Hepatocyte (in vitro differentiated cells): ENCODE results near the gene DIP2C. TPM values are rescaled to one million over a fixed set of nuclear protein-coding genes. Genes with fewer than 3 reads are reported as not detected.

Source experiments
- DNase-seq: peaks from one replicate; pipeline ENCODE4 v3.0.0-alpha.2; 2016; ENCODE audit warnings: low spot score
- H2AFZ ChIP-seq: fragments of 200-600 bp; sonication (generic); 2 replicates; pipeline ENCODE4 v1.6.0; 2016; ENCODE audit warnings: antibody characterized with exemption, mild to moderate bottlenecking
- H3K27ac ChIP-seq: fragments of 200-600 bp; sonication (generic); 2 replicates; pipeline ENCODE4 v1.5.1; 2016; ENCODE audit warnings: mild to moderate bottlenecking
- H3K27me3 ChIP-seq: fragments of 200-600 bp; sonication (generic); 2 replicates; pipeline ENCODE4 v1.6.1; 2016
- H3K36me3 ChIP-seq: fragments of 200-600 bp; sonication (generic); replicated peaks from 2 replicates; pipeline ENCODE4 v1.5.1; 2016; ENCODE audit warnings: low read depth; ENCODE audit not compliant: insufficient read depth
- H3K4me1 ChIP-seq: fragments of 200-600 bp; sonication (generic); 2 replicates; pipeline ENCODE4 v1.5.1; 2016; ENCODE audit warnings: mild to moderate bottlenecking, moderate library complexity; ENCODE audit not compliant: insufficient read depth
- H3K4me2 ChIP-seq: fragments of 200-600 bp; sonication (generic); 2 replicates; pipeline ENCODE4 v1.6.0; 2016
- H3K4me3 ChIP-seq: fragments of 200-600 bp; sonication (generic); 2 replicates; pipeline ENCODE4 v1.5.1; 2016; ENCODE audit warnings: mild to moderate bottlenecking
- H3K79me2 ChIP-seq: fragments of 200-600 bp; sonication (generic); 2 replicates; pipeline ENCODE4 v1.6.0; 2017; ENCODE audit warnings: mild to moderate bottlenecking
- H3K9me2 ChIP-seq: fragments of 200-600 bp; sonication (generic); replicated peaks from 2 replicates; pipeline ENCODE4 v1.6.0; 2017; ENCODE audit warnings: mild to moderate bottlenecking; ENCODE audit not compliant: insufficient read depth
- H3K9me3 ChIP-seq: fragments of 200-600 bp; sonication (generic); 2 replicates; pipeline ENCODE4 v1.5.1; 2016; ENCODE audit warnings: low read depth, mild to moderate bottlenecking
- H4K20me1 ChIP-seq: fragments of 200-600 bp; sonication (generic); 2 replicates; pipeline ENCODE4 v1.6.0; 2016; ENCODE audit warnings: mild to moderate bottlenecking; ENCODE audit not compliant: insufficient read depth, poor library complexity, severe bottlenecking
- CTCF ChIP-seq: fragments of 200-600 bp; sonication (generic); IDR thresholded peaks from 2 replicates; pipeline ENCODE4 v1.5.1; 2016; ENCODE audit warnings: antibody characterized with exemption, mild to moderate bottlenecking; ENCODE audit not compliant: poor library complexity
- EZH2 ChIP-seq: fragments of 200-600 bp; sonication (generic); IDR thresholded peaks from 2 replicates; pipeline ENCODE4 v1.6.1; 2016; ENCODE audit warnings: antibody characterized with exemption, mild to moderate bottlenecking, borderline replicate concordance
- EZH2phosphoT487 ChIP-seq: fragments of 200-600 bp; sonication (generic); IDR thresholded peaks from one replicate; pipeline ENCODE4 v1.6.1; 2018; ENCODE audit warnings: antibody characterized with exemption, mild to moderate bottlenecking, low read depth, moderate library complexity; ENCODE audit not compliant: unreplicated experiment, severe bottlenecking
- WGBS: methylation state at CpG from one replicate; pipeline ENCODE4 v1.1.6; 2016; ENCODE audit warnings: low lambda C conversion rate; ENCODE audit errors: missing lambda C conversion rate; 5-methylcytosine and 5-hydroxymethylcytosine counted together
- polyA plus RNA-seq: library from polyadenylated mRNA; unstranded; fragments of >200 nt; fragmentation: Nextera tagmentation; extraction: Ambion mirVana; gene quantifications from 2 replicates; pipeline ENCODE4 v1.2.1, GENCODE V29; 2016
- total RNA-seq: library from RNA; depleted of rRNA; stranded (reverse); fragments of >200 nt; gene quantifications from 2 replicates; pipeline ENCODE4 v1.2.3, GENCODE V29; 2014

Gene DIP2C
- total and polyA plus RNA-seq, 2 experiments from 2014 or later: 11.1 to 12.8 TPM

- H3K27me3 ChIP-seq: no peaks in the 10 kb centered on the region
- H3K36me3 ChIP-seq: no peaks in the 10 kb centered on the region
- H4K20me1 ChIP-seq: no peaks in the 10 kb centered on the region
- no peak overlapping the region for H3K4me2 ChIP-seq
- H3K4me1 ChIP-seq: no peaks in the 10 kb centered on the region
- WGBS: 82% methylated on average over 13 of the region's 13 CpGs
- H3K27ac ChIP-seq: no peak overlapping the region
- H2AFZ ChIP-seq: no peak overlapping the region
- no peaks in the 10 kb centered on the region for H3K79me2 ChIP-seq
- H3K9me3 ChIP-seq: no peaks in the 10 kb centered on the region
- no peak for DNase-seq
- no peak overlapping the region for H3K4me3 ChIP-seq
- TF ChIP-seq EZH2phosphoT487 (no peak), CTCF (no peak), EZH2 (no peak)
- no peaks in the 10 kb centered on the region for H3K9me2 ChIP-seq
Measured at GRCh38 chr10:416091-416515, 273.4 kb downstream of the DIP2C start.

GRCh38 chr10:413662-414071 lies 275.8 kb downstream of the DIP2C start:
- Histone ChIP-seq H3K9me2 (no peaks in the 10 kb centered on the region), H4K20me1 (no peaks in the 10 kb centered on the region), H3K27me3 (no peaks in the 10 kb centered on the region), H3K4me1 (peaks cover 7% of the 10 kb centered on the region), H3K4me2 (no peak overlapping the region), H3K79me2 (no peaks in the 10 kb centered on the region), H3K4me3 (no peak overlapping the region), H2AFZ (no peak overlapping the region), H3K9me3 (no peaks in the 10 kb centered on the region), H3K36me3 (no peaks in the 10 kb centered on the region), H3K27ac (no peak overlapping the region)
- WGBS: 68% methylated on average over 26 of the region's 26 CpGs
- TF ChIP-seq EZH2phosphoT487 (no peak), CTCF (no peak), EZH2 (no peak)
- no peak for DNase-seq

GRCh38 chr10:412109-412508 lies 277.4 kb downstream of the DIP2C start:
- Histone ChIP-seq H3K4me2 (no peak overlapping the region), H3K27me3 (no peaks in the 10 kb centered on the region), H3K27ac (no peak overlapping the region), H3K9me3 (no peaks in the 10 kb centered on the region), H2AFZ (no peak overlapping the region), H4K20me1 (no peaks in the 10 kb centered on the region), H3K4me1 (peaks cover 9% of the 10 kb centered on the region), H3K9me2 (no peaks in the 10 kb centered on the region), H3K36me3 (no peaks in the 10 kb centered on the region), H3K79me2 (no peaks in the 10 kb centered on the region), H3K4me3 (no peak overlapping the region)
- no peak for TF ChIP-seq EZH2phosphoT487
- no peak for TF ChIP-seq EZH2
- DNase-seq: no peak
- 74% methylated on average over 10 of the region's 10 CpGs for WGBS

GRCh38 chr10:411603-412002 lies 277.9 kb downstream of the DIP2C start:
- no peak overlapping the region for H3K4me3 ChIP-seq
- H3K4me2 ChIP-seq: no peak overlapping the region
- no peaks in the 10 kb centered on the region for H3K9me2 ChIP-seq
- no peaks in the 10 kb centered on the region for H3K27me3 ChIP-seq
- H3K4me1 ChIP-seq: peaks cover 9% of the 10 kb centered on the region
- no peak for TF ChIP-seq EZH2phosphoT487
- TF ChIP-seq CTCF: no peak
- no peak for TF ChIP-seq EZH2
- DNase-seq: no peak
- no peaks in the 10 kb centered on the region for H4K20me1 ChIP-seq
- no peaks in the 10 kb centered on the region for H3K79me2 ChIP-seq
- 89% methylated on average over 13 of the region's 13 CpGs for WGBS
- no peaks in the 10 kb centered on the region for H3K36me3 ChIP-seq
- H3K27ac ChIP-seq: no peak overlapping the region
- no peak overlapping the region for H2AFZ ChIP-seq
- no peaks in the 10 kb centered on the region for H3K9me3 ChIP-seq
